Neuron (in vitro differentiated cells): ENCODE results near the gene CDK11A.
"Not testable (repeated sequence)": the region's sequence is repeated elsewhere in the genome, so short reads cannot be mapped to it uniquely, and the experiment has no call there.

Experiments used
- H2AFZ ChIP-seq: one replicate; pipeline ENCODE4 v1.6.1; 2013; ENCODE audit warnings: low read depth, mild to moderate bottlenecking, inconsistent platforms, low read length, moderate library complexity
- H3K27me3 ChIP-seq: one replicate; pipeline ENCODE4 v1.6.1; 2013; ENCODE audit warnings: low read length; ENCODE audit not compliant: insufficient read depth
- H3K36me3 ChIP-seq: one replicate; pipeline ENCODE4 v1.6.1; 2013; ENCODE audit warnings: low read length; ENCODE audit not compliant: insufficient read depth
- H3K4me1 ChIP-seq: one replicate; pipeline ENCODE4 v1.6.1; 2013; ENCODE audit warnings: low read length; ENCODE audit not compliant: insufficient read depth
- H3K4me3 ChIP-seq: 2 replicates; pipeline ENCODE4 v1.5.1; 2013; ENCODE audit warnings: mild to moderate bottlenecking, low read length, moderate library complexity
- H3K9me3 ChIP-seq: one replicate; pipeline ENCODE4 v1.6.1; 2013; ENCODE audit warnings: low read length

The CDK11A gene

GRCh38 chr1:1758692-1759455 lies 34.7 kb upstream of the CDK11A start:
- no peak overlapping the region for H2AFZ ChIP-seq
- peaks cover 73% of the 10 kb centered on the region for H3K36me3 ChIP-seq
- H3K27me3 ChIP-seq = no peaks in the 10 kb centered on the region
- no peaks in the 10 kb centered on the region for H3K9me3 ChIP-seq
- no peak overlapping the region for H3K4me3 ChIP-seq
- peaks cover 3% of the 10 kb centered on the region for H3K4me1 ChIP-seq

- Histone ChIP-seq H3K36me3 (peaks cover 77% of the 10 kb centered on the region), H2AFZ (no peak overlapping the region), H3K4me1 (no peaks in the 10 kb centered on the region), H3K9me3 (no peaks in the 10 kb centered on the region), H3K4me3 (no peak overlapping the region), H3K27me3 (no peaks in the 10 kb centered on the region)
These were observed 34.0 kb upstream of the CDK11A start for GRCh38 chr1:1758059-1758621.

- Histone ChIP-seq H3K36me3 (peaks cover 77% of the 10 kb centered on the region), H2AFZ (no peak overlapping the region), H3K4me1 (no peaks in the 10 kb centered on the region), H3K4me3 (no peak overlapping the region), H3K9me3 (no peaks in the 10 kb centered on the region), H3K27me3 (no peaks in the 10 kb centered on the region)
These were observed 33.4 kb upstream of the CDK11A start for GRCh38 chr1:1757422-1758058.

- H3K4me1 ChIP-seq = peaks cover 3% of the 10 kb centered on the region
- H2AFZ ChIP-seq = no peak overlapping the region
- no peaks in the 10 kb centered on the region for H3K27me3 ChIP-seq
- H3K4me3 ChIP-seq = no peak overlapping the region
- no peaks in the 10 kb centered on the region for H3K9me3 ChIP-seq
- H3K36me3 ChIP-seq = peaks cover 74% of the 10 kb centered on the region
These were observed 32.7 kb upstream of the CDK11A start for GRCh38 chr1:1756661-1757421.

DNA sequence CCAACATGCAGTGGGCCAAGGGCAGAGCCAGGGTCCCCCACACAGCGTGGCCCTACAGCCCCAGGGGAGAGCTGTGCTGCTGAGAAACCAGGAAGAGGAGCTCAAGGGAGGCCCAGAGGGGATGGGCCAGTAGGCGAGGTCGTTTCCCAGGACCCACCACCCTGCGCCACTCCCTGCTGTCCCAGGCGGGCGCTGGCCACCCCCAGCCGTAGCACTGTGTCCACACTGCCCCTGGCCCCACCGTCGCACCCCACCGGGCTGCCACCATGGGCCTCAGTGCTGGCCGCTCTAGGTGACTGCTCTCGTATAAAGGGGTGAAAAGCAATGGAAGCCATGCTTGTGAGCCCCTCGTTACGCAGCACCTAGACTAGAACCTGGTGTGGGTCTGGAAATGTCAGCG lies 31.7 kb upstream of the CDK11A start:
- H3K27me3 ChIP-seq = no peaks in the 10 kb centered on the region
- no peak overlapping the region for H2AFZ ChIP-seq
- peaks cover 64% of the 10 kb centered on the region for H3K36me3 ChIP-seq
- no peaks in the 10 kb centered on the region for H3K9me3 ChIP-seq
- H3K4me3 ChIP-seq = no peak overlapping the region
- H3K4me1 ChIP-seq = peaks cover 3% of the 10 kb centered on the region

DNA sequence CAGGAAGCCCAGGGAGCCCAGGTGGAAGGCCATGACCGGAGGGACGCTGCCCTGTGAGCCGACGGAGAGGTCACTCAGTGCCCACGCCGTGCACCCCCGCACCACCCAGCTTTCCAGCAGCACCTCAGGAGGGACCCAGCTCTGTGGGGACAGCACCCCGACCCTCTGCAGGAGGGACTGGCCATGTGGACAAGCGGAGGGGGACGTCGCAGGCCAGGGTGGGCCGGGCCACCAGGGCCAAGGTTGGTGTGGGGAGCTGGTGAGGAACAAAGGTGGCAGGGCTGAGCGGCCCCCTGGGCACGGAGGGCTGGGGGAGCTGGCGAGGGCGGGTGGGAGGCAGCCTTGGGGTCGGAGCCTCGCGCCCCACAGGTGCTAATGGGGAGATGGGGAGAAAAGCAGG lies 31.3 kb upstream of the CDK11A start:
- Histone ChIP-seq H3K4me3 (no peak overlapping the region), H3K36me3 (peaks cover 60% of the 10 kb centered on the region), H3K4me1 (peaks cover 3% of the 10 kb centered on the region), H3K27me3 (no peaks in the 10 kb centered on the region), H2AFZ (no peak overlapping the region), H3K9me3 (no peaks in the 10 kb centered on the region)

DNA sequence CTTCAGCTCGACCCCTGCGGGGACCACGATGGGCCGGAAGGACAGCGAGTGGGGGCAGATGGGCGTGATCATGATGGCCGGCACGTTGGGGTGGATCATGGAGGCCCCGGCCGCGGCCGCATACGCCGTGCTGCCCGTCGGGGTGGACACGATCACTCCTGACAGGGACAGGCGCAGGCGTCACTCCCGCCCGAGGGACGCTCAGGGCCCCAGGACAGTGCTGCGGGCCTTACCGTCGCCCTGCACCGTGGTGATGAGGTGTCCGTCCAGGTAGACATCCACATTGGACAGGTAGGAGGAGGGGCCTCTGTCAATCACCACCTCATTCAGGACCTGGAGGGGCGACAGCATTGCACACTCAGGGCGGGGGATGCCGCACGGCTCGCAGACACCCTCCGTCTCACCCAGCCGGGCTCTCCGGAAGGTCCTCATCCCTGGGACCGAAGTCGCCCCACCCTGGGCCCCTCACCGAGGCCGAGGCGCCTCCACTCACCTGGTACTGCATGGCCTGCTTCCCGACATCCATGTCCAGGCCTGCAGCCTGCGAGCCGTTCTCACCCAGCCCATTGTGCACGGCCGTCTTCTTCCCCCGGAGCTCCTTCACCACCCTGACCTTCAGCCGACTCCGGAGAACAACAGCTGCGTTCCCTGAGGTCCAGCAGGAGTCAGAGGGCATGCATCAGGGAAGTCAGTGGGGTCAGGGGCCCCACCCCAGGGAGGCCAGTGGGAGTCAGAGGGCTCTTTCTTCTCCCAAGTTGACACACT lies 30.1 kb upstream of the CDK11A start:
- no peaks in the 10 kb centered on the region for H3K27me3 ChIP-seq
- H3K4me1 ChIP-seq = peaks cover 3% of the 10 kb centered on the region
- H3K4me3 ChIP-seq = no peak overlapping the region
- H2AFZ ChIP-seq = no peak overlapping the region
- H3K9me3 ChIP-seq = no peaks in the 10 kb centered on the region
- peaks cover 48% of the 10 kb centered on the region for H3K36me3 ChIP-seq

- Histone ChIP-seq H3K4me1 (peaks cover 3% of the 10 kb centered on the region), H3K9me3 (no peaks in the 10 kb centered on the region), H3K4me3 (no peak overlapping the region), H3K27me3 (no peaks in the 10 kb centered on the region), H3K36me3 (peaks cover 45% of the 10 kb centered on the region), H2AFZ (no peak overlapping the region)
These were observed 29.4 kb upstream of the CDK11A start for GRCh38 chr1:1753607-1754005.

- Histone ChIP-seq H2AFZ (no peak overlapping the region), H3K4me3 (no peak overlapping the region), H3K27me3 (no peaks in the 10 kb centered on the region), H3K9me3 (no peaks in the 10 kb centered on the region), H3K36me3 (peaks cover 41% of the 10 kb centered on the region), H3K4me1 (peaks cover 3% of the 10 kb centered on the region)
These were observed 28.8 kb upstream of the CDK11A start for GRCh38 chr1:1752636-1753606.

- Histone ChIP-seq H3K4me1 (peaks cover 3% of the 10 kb centered on the region), H3K36me3 (peaks cover 36% of the 10 kb centered on the region), H3K27me3 (no peaks in the 10 kb centered on the region), H3K4me3 (no peak overlapping the region), H2AFZ (no peak overlapping the region), H3K9me3 (no peaks in the 10 kb centered on the region)
These were observed 28.0 kb upstream of the CDK11A start for GRCh38 chr1:1752190-1752589.

GRCh38 chr1:1749941-1750340 lies 25.8 kb upstream of the CDK11A start:
- not testable (repeated sequence) for H3K27me3 ChIP-seq, H2AFZ ChIP-seq, H3K9me3 ChIP-seq, H3K4me1 ChIP-seq, H3K4me3 ChIP-seq
- peaks cover 16% of the 10 kb centered on the region for H3K36me3 ChIP-seq
